ENCODE data around the gene PASK. TPM values are rescaled to one million over a fixed set of nuclear protein-coding genes. Genes with fewer than 3 reads are reported as not detected.

PASK gene
- total RNA-seq, 1 experiment from 2014 or later = 80.9 TPM

GRCh38 chr2:241080405-241081189, 68.7 kb downstream of the PASK start (continued):
- no peak for TF ChIP-seq RELA (CRISPR knock-in tag; IDR thresholded peaks at IDR 0.05; ENCODE audit: borderline replicate concordance)
- no peak for TF ChIP-seq AR (CRISPR knock-in tag; IDR thresholded peaks at IDR 0.05)
- TF ChIP-seq STAT6 (CRISPR knock-in tag; conservative IDR thresholded peaks at IDR 0.05; ENCODE audit: low read depth) = no peak

GRCh38 chr2:241074901-241075540, 74.3 kb downstream of the PASK start:
- POLR2A ChIA-PET = no interaction called here
- CTCF ChIA-PET = no interaction called here
- Mint-ChIP-seq H3K27ac (no peak overlapping the region), H3K27me3 (ENCODE audit: low read depth) (no peaks in the 10 kb centered on the region), H3K9me3 (no peaks in the 10 kb centered on the region), H3K4me1 (no peaks in the 10 kb centered on the region), H3K36me3 (no peaks in the 10 kb centered on the region), H3K4me3 (no peak overlapping the region)
- TF ChIP-seq TEAD1 (CRISPR knock-in tag; IDR thresholded peaks at IDR 0.05) = no peak
- no peak for TF ChIP-seq ESRRA (CRISPR knock-in tag; IDR thresholded peaks at IDR 0.05; ENCODE audit: borderline replicate concordance)
- no peak for TF ChIP-seq ATF3 (CRISPR knock-in tag; conservative IDR thresholded peaks at IDR 0.05)
- TF ChIP-seq ZNF317 (CRISPR knock-in tag; IDR thresholded peaks at IDR 0.05; ENCODE audit: borderline replicate concordance, low read depth) = no peak
- TF ChIP-seq TCF7 (CRISPR knock-in tag; IDR thresholded peaks at IDR 0.05; ENCODE audit: low read depth) = no peak
- no peak for TF ChIP-seq HMGXB4 (CRISPR knock-in tag; IDR thresholded peaks at IDR 0.05)
- TF ChIP-seq USF1 (CRISPR knock-in tag; IDR thresholded peaks at IDR 0.05) = no peak
- TF ChIP-seq OVOL2 (CRISPR knock-in tag; IDR thresholded peaks at IDR 0.05; ENCODE audit: borderline replicate concordance) = no peak
- no peak for TF ChIP-seq ZBTB43 (CRISPR knock-in tag; IDR thresholded peaks at IDR 0.05)
- TF ChIP-seq FOXK1 (CRISPR knock-in tag; IDR thresholded peaks at IDR 0.05) = no peak
- no peak for TF ChIP-seq CBFB (CRISPR knock-in tag; IDR thresholded peaks at IDR 0.05; ENCODE audit: low read depth)
- no peak for TF ChIP-seq IRF2 (CRISPR knock-in tag; IDR thresholded peaks at IDR 0.05; ENCODE audit: borderline replicate concordance, low read depth)
- TF ChIP-seq MXD4 (CRISPR knock-in tag; IDR thresholded peaks at IDR 0.05; ENCODE audit: borderline replicate concordance) = no peak
- TF ChIP-seq GRHL2 (CRISPR knock-in tag; IDR thresholded peaks at IDR 0.05; ENCODE audit: insufficient replicate concordance, severe bottlenecking) = no peak
- no peak for TF ChIP-seq PREB (CRISPR knock-in tag; IDR thresholded peaks at IDR 0.05; ENCODE audit: borderline replicate concordance)
- DNase-seq (ENCODE audit: low spot score) (no peak), ATAC-seq (no peak)
